CD14-positive monocyte (primary cell): Measurements from ENCODE around the gene KRT6B. TPM values are rescaled to one million over a fixed set of nuclear protein-coding genes. Genes with fewer than 3 reads are reported as not detected.

ENCODE experiments used
- DNase-seq, 3 donors: peaks; one replicate each; pipeline ENCODE4 v3.0.0-alpha.2; 2011 to 2022
- H2AFZ ChIP-seq: 2 replicates; pipeline ENCODE4 v1.6.0; 2012; ENCODE audit warnings: mild to moderate bottlenecking, low read depth, low read length, inconsistent platforms; ENCODE audit not compliant: insufficient read depth, poor library complexity, severe bottlenecking
- H3K27ac ChIP-seq, 2 donors: 1 replicate in 1 of 2; 2 replicates in 1 of 2; pipeline ENCODE4 v1.5.1; 2012 to 2013; ENCODE audit warnings: low read length in 2 of 2, control low read depth in 1 of 2, inconsistent platforms in 1 of 2, low read depth in 1 of 2, mild to moderate bottlenecking in 1 of 2
- H3K27me3 ChIP-seq, 2 donors: one replicate each; pipeline versions ENCODE4 v1.6.0 to v1.6.1; 2011 to 2013; ENCODE audit warnings: low read length in 2 of 2; ENCODE audit not compliant: control insufficient read depth in 2 of 2, insufficient read depth in 2 of 2
- H3K36me3 ChIP-seq, 2 donors: replicated peaks in 1 of 2; 1 replicate in 1 of 2; 2 replicates in 1 of 2; pipeline versions ENCODE4 v1.5.1 to v1.6.1; 2012 to 2013; ENCODE audit warnings: low read length in 2 of 2, control low read depth in 1 of 2, inconsistent platforms in 1 of 2, mild to moderate bottlenecking in 1 of 2; ENCODE audit not compliant: insufficient read depth in 2 of 2, control insufficient read depth in 1 of 2
- H3K4me1 ChIP-seq, 2 donors: 1 replicate in 1 of 2; 2 replicates in 1 of 2; pipeline versions ENCODE4 v1.5.1 to v1.6.1; 2012 to 2013; ENCODE audit warnings: low read length in 2 of 2, control low read depth in 1 of 2, inconsistent platforms in 1 of 2, mild to moderate bottlenecking in 1 of 2, moderate library complexity in 1 of 2; ENCODE audit not compliant: insufficient read depth in 2 of 2, control insufficient read depth in 1 of 2
- H3K4me2 ChIP-seq: replicated peaks from 2 replicates; pipeline ENCODE3; 2012; ENCODE audit warnings: low read length, moderate library complexity, mild to moderate bottlenecking; ENCODE audit not compliant: poor library complexity, severe bottlenecking; ENCODE audit errors: extremely low read depth
- H3K4me3 ChIP-seq, 3 experiments: fragments of 200-600 bp in 1 of 3; sonication (generic) in 1 of 3; replicated peaks in 1 of 3; 1 replicate in 2 of 3; 2 replicates in 1 of 3; pipeline ENCODE4 v1.5.1; 2011 to 2013; ENCODE audit warnings: low read length in 3 of 3, mild to moderate bottlenecking in 3 of 3, control low read depth in 2 of 3, low read depth in 2 of 3, inconsistent platforms in 1 of 3, moderate library complexity in 1 of 3
- H3K79me2 ChIP-seq: 2 replicates; pipeline ENCODE4 v1.6.0; 2012; ENCODE audit warnings: mild to moderate bottlenecking, control low read depth, inconsistent platforms, low read length, moderate library complexity; ENCODE audit not compliant: insufficient read depth
- H3K9ac ChIP-seq: 2 replicates; pipeline ENCODE4 v1.6.0; 2017; ENCODE audit warnings: low read length, mild to moderate bottlenecking; ENCODE audit not compliant: insufficient read depth, poor library complexity, severe bottlenecking
- H3K9me3 ChIP-seq, 2 donors: replicated peaks in 1 of 2; 1 replicate in 1 of 2; 2 replicates in 1 of 2; pipeline versions ENCODE4 v1.5.1 to v1.6.1; 2012 to 2013; ENCODE audit warnings: low read length in 2 of 2, control low read depth in 1 of 2; ENCODE audit not compliant: control insufficient read depth in 1 of 2, insufficient read depth in 1 of 2
- H4K20me1 ChIP-seq: 2 replicates; pipeline ENCODE4 v1.6.0; 2012; ENCODE audit warnings: mild to moderate bottlenecking, low read length, control low read depth, moderate library complexity; ENCODE audit not compliant: insufficient read depth
- H3K27ac Mint-ChIP-seq, 7 donors: one replicate each; pipeline ENCODE4 v1.8.0; 2020; ENCODE audit warnings: mild to moderate bottlenecking in 7 of 7, mixed read lengths in 7 of 7, moderate library complexity in 6 of 7, inconsistent platforms in 2 of 7
- H3K27me3 Mint-ChIP-seq, 3 donors: one replicate each; pipeline ENCODE4 v1.8.0; 2021 to 2022; ENCODE audit warnings: low read depth in 3 of 3, mild to moderate bottlenecking in 3 of 3, mixed read lengths in 3 of 3, moderate library complexity in 3 of 3, inconsistent platforms in 1 of 3
- H3K36me3 Mint-ChIP-seq, 2 donors: one replicate each; pipeline ENCODE4 v1.8.0; 2020; ENCODE audit warnings: mixed read lengths in 2 of 2, inconsistent platforms in 1 of 2, mild to moderate bottlenecking in 1 of 2
- H3K4me1 Mint-ChIP-seq: one replicate; pipeline ENCODE4 v1.8.0; 2020; ENCODE audit warnings: mild to moderate bottlenecking, mixed read lengths
- H3K4me3 Mint-ChIP-seq, 2 donors: one replicate each; pipeline ENCODE4 v1.8.0; 2020; ENCODE audit warnings: mild to moderate bottlenecking in 2 of 2, mixed read lengths in 2 of 2, moderate library complexity in 1 of 2
- H3K9me3 Mint-ChIP-seq, 7 donors: one replicate each; pipeline ENCODE4 v1.8.0; 2020 to 2022; ENCODE audit warnings: mixed read lengths in 7 of 7, mild to moderate bottlenecking in 6 of 7, moderate library complexity in 6 of 7, inconsistent platforms in 2 of 7
- WGBS: methylation state at CpG from one replicate; pipeline ENCODE4 v1.1.5; 2013; ENCODE audit warnings: missing lambda C conversion rate; ENCODE audit not compliant: insufficient coverage; 5-methylcytosine and 5-hydroxymethylcytosine counted together
- intact Hi-C, 2 donors: fragments of 100-400 bp; cut with micrococcal nuclease; formaldehyde crosslinking; loops; one replicate each; pipeline versions ENCODE4 v1.15.0 to v1.15.1; 2023
- polyA plus RNA-seq, 3 donors: library from polyadenylated mRNA; depleted of rRNA in 1 of 3; unstranded in 2 of 3; stranded (reverse) in 1 of 3; fragments of 300-500 nt in 2 of 3; fragments of >200 nt in 1 of 3; fragmentation: Illumina TruSeq in 2 of 3; gene quantifications; 1 replicate in 2 of 3; 2 replicates in 1 of 3; pipeline ENCODE4 v1.2.3, GENCODE V29; 2012 to 2021
- TF ChIP-seq, protein P1 (sequence below): fragments of 200-600 bp; IDR thresholded peaks from one replicate; pipeline ENCODE4 v1.8.0; 2022; ENCODE audit warnings: antibody characterized with exemption, mild to moderate bottlenecking

Gene KRT6B
- polyA plus RNA-seq, 3 donors: not detected

DNA sequence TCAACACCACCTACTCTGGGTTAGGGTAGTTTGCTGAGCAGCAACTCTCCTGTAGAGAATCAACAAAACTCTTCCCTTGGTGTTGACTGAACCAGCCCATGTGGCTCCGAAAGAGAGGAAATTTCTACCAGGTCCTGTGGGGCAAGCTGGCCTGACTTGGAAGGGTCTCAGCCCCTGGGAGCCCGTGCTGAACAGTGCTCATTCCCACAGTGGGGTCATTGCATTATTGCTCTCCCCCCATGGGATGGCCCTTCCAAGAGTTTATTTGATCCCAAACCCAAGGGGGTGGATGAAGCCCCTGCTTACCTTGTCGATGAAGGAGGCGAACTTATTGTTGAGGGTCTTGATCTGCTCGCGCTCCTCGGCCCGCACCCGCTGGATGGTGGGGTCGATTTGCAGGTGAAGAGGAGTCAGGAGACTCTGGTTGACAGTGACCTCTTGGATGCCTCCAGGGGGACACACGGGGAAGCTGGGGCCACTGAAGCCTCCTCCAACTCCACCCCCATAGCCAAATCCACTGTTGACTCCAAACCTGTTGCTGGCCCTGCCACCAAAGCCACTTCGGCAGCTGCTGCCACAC lies 18.4 kb downstream of the KRT6B start:
- no peak overlapping the region for H3K27ac ChIP-seq
- 85% methylated on average over 7 of the region's 12 CpGs for WGBS
- no peaks in the 10 kb centered on the region for H3K36me3 ChIP-seq
- no peak overlapping the region for H3K4me3 ChIP-seq
- intact Hi-C loops: no loop called here
- Mint-ChIP-seq H3K36me3 (no peaks in the 10 kb centered on the region), H3K4me1 (no peaks in the 10 kb centered on the region), H3K27ac (no peak overlapping the region), H3K27me3 (peaks cover 3 to 21% (median 10%) of the 10 kb centered on the region in 3 donors), H3K4me3 (no peak overlapping the region), H3K9me3 (no peaks in the 10 kb centered on the region)
- H3K79me2 ChIP-seq: no peaks in the 10 kb centered on the region
- H3K27me3 ChIP-seq: no peaks in the 10 kb centered on the region
- no peaks in the 10 kb centered on the region for H3K9me3 ChIP-seq
- H3K9ac ChIP-seq: no peak overlapping the region
- H2AFZ ChIP-seq: no peak overlapping the region
- DNase-seq: no peak
- H3K4me2 ChIP-seq: no peak overlapping the region
- no peaks in the 10 kb centered on the region for H3K4me1 ChIP-seq
- TF ChIP-seq, protein P1, sequence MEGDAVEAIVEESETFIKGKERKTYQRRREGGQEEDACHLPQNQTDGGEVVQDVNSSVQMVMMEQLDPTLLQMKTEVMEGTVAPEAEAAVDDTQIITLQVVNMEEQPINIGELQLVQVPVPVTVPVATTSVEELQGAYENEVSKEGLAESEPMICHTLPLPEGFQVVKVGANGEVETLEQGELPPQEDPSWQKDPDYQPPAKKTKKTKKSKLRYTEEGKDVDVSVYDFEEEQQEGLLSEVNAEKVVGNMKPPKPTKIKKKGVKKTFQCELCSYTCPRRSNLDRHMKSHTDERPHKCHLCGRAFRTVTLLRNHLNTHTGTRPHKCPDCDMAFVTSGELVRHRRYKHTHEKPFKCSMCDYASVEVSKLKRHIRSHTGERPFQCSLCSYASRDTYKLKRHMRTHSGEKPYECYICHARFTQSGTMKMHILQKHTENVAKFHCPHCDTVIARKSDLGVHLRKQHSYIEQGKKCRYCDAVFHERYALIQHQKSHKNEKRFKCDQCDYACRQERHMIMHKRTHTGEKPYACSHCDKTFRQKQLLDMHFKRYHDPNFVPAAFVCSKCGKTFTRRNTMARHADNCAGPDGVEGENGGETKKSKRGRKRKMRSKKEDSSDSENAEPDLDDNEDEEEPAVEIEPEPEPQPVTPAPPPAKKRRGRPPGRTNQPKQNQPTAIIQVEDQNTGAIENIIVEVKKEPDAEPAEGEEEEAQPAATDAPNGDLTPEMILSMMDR: no peak
- H4K20me1 ChIP-seq: no peaks in the 10 kb centered on the region

GRCh38 chr12:52432559-52433207 lies 19.3 kb downstream of the KRT6B start:
- Mint-ChIP-seq H3K27ac (peak overlapping the region in 1 of 7 donors; percentile 4), H3K27me3 (peaks cover 3 to 25% (median 8%) of the 10 kb centered on the region in 3 donors), H3K4me3 (peak overlapping the region in 1 of 2 donors; percentile 11), H3K36me3 (no peaks in the 10 kb centered on the region), H3K4me1 (no peaks in the 10 kb centered on the region), H3K9me3 (no peaks in the 10 kb centered on the region)
- Histone ChIP-seq H3K4me1 (no peaks in the 10 kb centered on the region), H4K20me1 (no peaks in the 10 kb centered on the region), H3K9ac (no peak overlapping the region), H3K79me2 (no peaks in the 10 kb centered on the region), H3K9me3 (no peaks in the 10 kb centered on the region), H3K36me3 (no peaks in the 10 kb centered on the region), H3K4me3 (no peak overlapping the region), H2AFZ (no peak overlapping the region), H3K4me2 (no peak overlapping the region), H3K27ac (no peak overlapping the region), H3K27me3 (no peaks in the 10 kb centered on the region)
- 94% methylated on average over 5 of the region's 6 CpGs for WGBS
- TF ChIP-seq, protein P1: no peak
- no peak for DNase-seq
- intact Hi-C loops: no loop called here
